Measurements from ENCODE around the gene DCP1B. TPM values are rescaled to one million over a fixed set of nuclear protein-coding genes. Genes with fewer than 3 reads are reported as not detected.

DCP1B gene
- total RNA-seq, 1 donor from 2014 or later: 31.5 TPM

DNA sequence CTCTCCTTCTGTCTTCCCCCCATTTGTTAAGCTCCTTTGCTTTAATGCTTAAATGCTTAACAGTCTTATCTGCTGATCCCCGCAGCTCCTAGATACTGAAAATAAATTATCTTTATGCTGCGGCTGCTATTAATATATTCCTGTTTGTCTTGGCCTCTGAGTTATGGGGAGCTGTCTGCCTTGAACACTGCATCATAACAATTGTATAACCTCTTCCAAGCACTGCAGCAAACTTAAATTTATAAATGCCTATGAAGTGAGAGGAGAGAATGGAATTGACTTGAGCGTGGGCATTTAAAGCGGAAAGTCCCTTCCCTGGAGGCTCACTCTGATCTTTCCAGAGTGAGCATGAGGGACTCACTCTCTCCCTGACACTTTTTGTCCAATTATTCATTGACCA, 23.1 kb upstream of the DCP1B start:
- no peak overlapping the region for H3K4me3 Mint-ChIP-seq (ENCODE audit: low read depth)
- DNase-seq (ENCODE audit: low spot score, unreplicated experiment): no peak

DNA sequence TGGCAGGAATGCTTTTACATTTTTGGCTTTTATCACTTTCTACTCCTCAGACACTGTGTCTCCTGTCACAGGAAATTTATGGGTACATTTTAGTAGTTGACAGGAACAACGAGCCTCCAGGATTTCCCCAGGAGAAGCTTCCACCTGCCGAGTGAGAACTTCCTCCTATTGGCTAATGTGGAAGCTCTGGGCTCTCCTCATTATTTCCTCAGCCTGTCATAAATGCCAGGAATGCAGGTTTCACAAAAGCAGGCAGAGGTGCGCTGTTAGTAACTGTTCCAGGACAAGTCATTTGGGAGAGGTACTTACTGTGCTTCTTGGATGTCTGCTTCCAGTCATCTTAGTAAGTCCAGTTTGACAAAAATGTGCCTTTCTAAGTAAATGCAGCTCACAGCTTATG, 19.1 kb upstream of the DCP1B start:
- Mint-ChIP-seq H3K4me3 (ENCODE audit: low read depth) (no peak overlapping the region), H3K27ac (no peak overlapping the region)

More for the DNA sequence above, 23.1 kb upstream of the DCP1B start:
- TF ChIP-seq, protein P1, sequence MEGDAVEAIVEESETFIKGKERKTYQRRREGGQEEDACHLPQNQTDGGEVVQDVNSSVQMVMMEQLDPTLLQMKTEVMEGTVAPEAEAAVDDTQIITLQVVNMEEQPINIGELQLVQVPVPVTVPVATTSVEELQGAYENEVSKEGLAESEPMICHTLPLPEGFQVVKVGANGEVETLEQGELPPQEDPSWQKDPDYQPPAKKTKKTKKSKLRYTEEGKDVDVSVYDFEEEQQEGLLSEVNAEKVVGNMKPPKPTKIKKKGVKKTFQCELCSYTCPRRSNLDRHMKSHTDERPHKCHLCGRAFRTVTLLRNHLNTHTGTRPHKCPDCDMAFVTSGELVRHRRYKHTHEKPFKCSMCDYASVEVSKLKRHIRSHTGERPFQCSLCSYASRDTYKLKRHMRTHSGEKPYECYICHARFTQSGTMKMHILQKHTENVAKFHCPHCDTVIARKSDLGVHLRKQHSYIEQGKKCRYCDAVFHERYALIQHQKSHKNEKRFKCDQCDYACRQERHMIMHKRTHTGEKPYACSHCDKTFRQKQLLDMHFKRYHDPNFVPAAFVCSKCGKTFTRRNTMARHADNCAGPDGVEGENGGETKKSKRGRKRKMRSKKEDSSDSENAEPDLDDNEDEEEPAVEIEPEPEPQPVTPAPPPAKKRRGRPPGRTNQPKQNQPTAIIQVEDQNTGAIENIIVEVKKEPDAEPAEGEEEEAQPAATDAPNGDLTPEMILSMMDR (IDR thresholded peaks at IDR 0.05; ENCODE audit: unreplicated experiment): no peak
- no peaks in the 10 kb centered on the region for H3K36me3 Mint-ChIP-seq (ENCODE audit: insufficient read depth)
- no peak overlapping the region for H3K27ac Mint-ChIP-seq
- H3K4me1 Mint-ChIP-seq (ENCODE audit: low read depth): no peaks in the 10 kb centered on the region
- H3K27me3 Mint-ChIP-seq: peaks cover 35% of the 10 kb centered on the region
- H3K9me3 Mint-ChIP-seq (ENCODE audit: low read depth): no peaks in the 10 kb centered on the region

DNA sequence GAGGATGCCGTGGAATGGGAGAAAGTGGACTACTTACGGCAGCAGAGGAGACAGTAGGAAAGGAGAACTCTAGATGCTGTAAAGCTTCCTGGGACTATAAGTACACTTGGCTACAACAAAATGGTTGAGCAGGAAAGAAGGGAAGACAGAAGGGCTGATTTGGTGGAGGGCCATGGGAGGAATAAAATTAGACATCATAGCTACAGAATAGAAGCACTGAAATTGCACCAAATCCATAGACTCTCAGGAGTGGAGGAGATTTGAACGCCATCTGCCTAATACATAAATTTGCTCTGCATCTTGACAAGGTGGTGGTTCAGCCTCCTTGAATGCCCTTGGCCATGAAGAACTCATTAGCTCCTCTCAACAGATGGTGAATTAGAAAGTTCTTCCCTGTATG, 16.3 kb upstream of the DCP1B start:
- Mint-ChIP-seq H3K27ac (no peak overlapping the region), H3K4me1 (ENCODE audit: low read depth) (no peaks in the 10 kb centered on the region), H3K27me3 (peaks cover 24% of the 10 kb centered on the region), H3K36me3 (ENCODE audit: insufficient read depth) (no peaks in the 10 kb centered on the region), H3K9me3 (ENCODE audit: low read depth) (no peaks in the 10 kb centered on the region), H3K4me3 (ENCODE audit: low read depth) (no peak overlapping the region)
- no peak for DNase-seq (ENCODE audit: low spot score, unreplicated experiment)
- TF ChIP-seq, protein P1 (IDR thresholded peaks at IDR 0.05; ENCODE audit: unreplicated experiment): no peak

More for the DNA sequence above, 19.1 kb upstream of the DCP1B start:
- Mint-ChIP-seq H3K27me3 (peaks cover 24% of the 10 kb centered on the region), H3K9me3 (ENCODE audit: low read depth) (no peaks in the 10 kb centered on the region), H3K4me1 (ENCODE audit: low read depth) (no peaks in the 10 kb centered on the region), H3K36me3 (ENCODE audit: insufficient read depth) (no peaks in the 10 kb centered on the region)
- DNase-seq (ENCODE audit: low spot score, unreplicated experiment): no peak
- TF ChIP-seq, protein P1 (IDR thresholded peaks at IDR 0.05; ENCODE audit: unreplicated experiment): no peak

DNA sequence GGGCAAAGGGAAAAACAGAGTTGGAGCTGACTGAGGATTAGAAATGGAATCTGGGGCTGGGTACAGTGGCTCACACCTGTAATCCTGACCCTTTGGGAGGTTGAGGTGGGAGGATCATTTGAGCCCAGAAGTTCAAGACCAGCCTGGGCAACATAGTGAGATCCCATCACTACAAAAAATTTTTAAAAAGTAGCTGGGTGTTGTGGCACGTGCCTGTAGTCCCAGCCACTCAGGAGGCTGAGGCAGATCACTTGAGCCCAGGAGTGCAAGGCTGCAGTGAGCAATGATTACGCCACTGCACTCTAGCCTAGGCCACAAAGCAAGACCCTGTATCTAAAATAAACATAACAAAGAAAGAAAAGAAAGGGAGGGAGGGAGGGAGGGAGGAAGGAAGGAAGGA, 14.9 kb upstream of the DCP1B start:
- H3K27me3 Mint-ChIP-seq: peaks cover 16% of the 10 kb centered on the region
- no peaks in the 10 kb centered on the region for H3K36me3 Mint-ChIP-seq (ENCODE audit: insufficient read depth)
- TF ChIP-seq, protein P1 (IDR thresholded peaks at IDR 0.05; ENCODE audit: unreplicated experiment): no peak
- no peaks in the 10 kb centered on the region for H3K9me3 Mint-ChIP-seq (ENCODE audit: low read depth)
- H3K27ac Mint-ChIP-seq: no peak overlapping the region
- DNase-seq (ENCODE audit: low spot score, unreplicated experiment): no peak
- peaks cover 2% of the 10 kb centered on the region for H3K4me1 Mint-ChIP-seq (ENCODE audit: low read depth)
- no peak overlapping the region for H3K4me3 Mint-ChIP-seq (ENCODE audit: low read depth)

DNA sequence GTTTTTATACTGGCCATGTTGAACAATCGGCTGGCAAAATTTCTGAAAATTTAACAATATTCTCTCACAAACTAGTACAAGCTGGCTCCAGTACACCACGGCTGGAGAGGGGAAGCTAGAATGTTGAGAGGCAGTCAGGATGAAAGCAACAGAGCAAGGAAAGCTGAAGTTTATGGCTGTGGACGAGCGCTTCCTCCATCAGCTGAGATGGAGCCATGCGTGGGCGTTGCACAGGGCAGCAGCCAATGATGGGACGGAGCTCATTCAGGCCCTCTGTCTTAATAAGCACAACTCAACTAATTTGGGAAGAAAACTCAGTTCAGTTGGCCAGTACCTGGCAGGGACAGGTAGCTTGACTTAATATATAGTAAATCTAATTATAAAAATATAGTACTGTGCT, 14.1 kb upstream of the DCP1B start:
- DNase-seq (ENCODE audit: low spot score, unreplicated experiment): no peak
- Mint-ChIP-seq H3K4me3 (ENCODE audit: low read depth) (no peak overlapping the region), H3K36me3 (ENCODE audit: insufficient read depth) (no peaks in the 10 kb centered on the region), H3K4me1 (ENCODE audit: low read depth) (peaks cover 10% of the 10 kb centered on the region), H3K27me3 (peaks cover 11% of the 10 kb centered on the region), H3K27ac (no peak overlapping the region), H3K9me3 (ENCODE audit: low read depth) (no peaks in the 10 kb centered on the region)
- TF ChIP-seq, protein P1 (IDR thresholded peaks at IDR 0.05; ENCODE audit: unreplicated experiment): no peak

Data from progenitor cell of endocrine pancreas (in vitro differentiated cells).